ENCODE measurements around the gene NHLH1.

DNA sequence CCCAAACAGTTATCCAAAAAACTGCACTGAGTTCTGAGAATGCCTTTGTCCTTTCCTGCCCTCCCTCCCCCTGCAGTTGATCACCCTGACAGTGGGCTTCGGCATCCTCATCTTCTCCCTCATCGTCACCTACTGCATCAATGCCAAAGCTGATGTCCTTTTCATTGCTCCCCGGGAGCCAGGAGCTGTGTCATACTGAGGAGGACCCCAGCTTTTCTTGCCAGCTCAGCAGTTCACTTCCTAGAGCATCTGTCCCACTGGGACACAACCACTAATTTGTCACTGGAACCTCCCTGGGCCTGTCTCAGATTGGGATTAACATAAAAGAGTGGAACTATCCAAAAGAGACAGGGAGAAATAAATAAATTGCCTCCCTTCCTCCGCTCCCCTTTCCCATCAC lies 8.8 kb upstream of the NHLH1 start:
- TF ChIP-seq, protein P1, sequence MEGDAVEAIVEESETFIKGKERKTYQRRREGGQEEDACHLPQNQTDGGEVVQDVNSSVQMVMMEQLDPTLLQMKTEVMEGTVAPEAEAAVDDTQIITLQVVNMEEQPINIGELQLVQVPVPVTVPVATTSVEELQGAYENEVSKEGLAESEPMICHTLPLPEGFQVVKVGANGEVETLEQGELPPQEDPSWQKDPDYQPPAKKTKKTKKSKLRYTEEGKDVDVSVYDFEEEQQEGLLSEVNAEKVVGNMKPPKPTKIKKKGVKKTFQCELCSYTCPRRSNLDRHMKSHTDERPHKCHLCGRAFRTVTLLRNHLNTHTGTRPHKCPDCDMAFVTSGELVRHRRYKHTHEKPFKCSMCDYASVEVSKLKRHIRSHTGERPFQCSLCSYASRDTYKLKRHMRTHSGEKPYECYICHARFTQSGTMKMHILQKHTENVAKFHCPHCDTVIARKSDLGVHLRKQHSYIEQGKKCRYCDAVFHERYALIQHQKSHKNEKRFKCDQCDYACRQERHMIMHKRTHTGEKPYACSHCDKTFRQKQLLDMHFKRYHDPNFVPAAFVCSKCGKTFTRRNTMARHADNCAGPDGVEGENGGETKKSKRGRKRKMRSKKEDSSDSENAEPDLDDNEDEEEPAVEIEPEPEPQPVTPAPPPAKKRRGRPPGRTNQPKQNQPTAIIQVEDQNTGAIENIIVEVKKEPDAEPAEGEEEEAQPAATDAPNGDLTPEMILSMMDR (IDR thresholded peaks at IDR 0.05; ENCODE audit: low read depth, low read length): no peak
- TF ChIP-seq POLR2A (IDR thresholded peaks at IDR 0.05; ENCODE audit: extremely low read depth, insufficient read length) (no peak), MYC (IDR thresholded peaks at IDR 0.05; ENCODE audit: low read depth, low read length) (no peak)
- TF ChIP-seq, protein P2, sequence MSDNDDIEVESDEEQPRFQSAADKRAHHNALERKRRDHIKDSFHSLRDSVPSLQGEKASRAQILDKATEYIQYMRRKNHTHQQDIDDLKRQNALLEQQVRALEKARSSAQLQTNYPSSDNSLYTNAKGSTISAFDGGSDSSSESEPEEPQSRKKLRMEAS (IDR thresholded peaks at IDR 0.05; ENCODE audit: low read depth, low read length): no peak
